Lower lobe of right lung (tissue), 2 donors: ENCODE measurements around the gene SGPP2. TPM values are rescaled to one million over a fixed set of nuclear protein-coding genes. Genes with fewer than 3 reads are reported as not detected.

ENCODE experiments used
- ATAC-seq, 2 donors: fragments of 200-7000 bp; cut with Tn5 transposase; one replicate each; pipeline ENCODE4 v1.9.1; 2020 to 2022; ENCODE audit warnings: mild to moderate bottlenecking in 2 of 2, moderate library complexity in 2 of 2
- DNase-seq: peaks from one replicate; pipeline ENCODE4 v3.0.0-alpha.2; 2020
- H3K27ac ChIP-seq: fragments of 200-600 bp; one replicate; pipeline ENCODE4 v1.8.0; 2022
- H3K27me3 ChIP-seq: fragments of 200-600 bp; one replicate; pipeline ENCODE4 v1.8.0; 2022; ENCODE audit warnings: low read depth
- H3K36me3 ChIP-seq: fragments of 200-600 bp; one replicate; pipeline ENCODE4 v1.8.0; 2022; ENCODE audit warnings: mild to moderate bottlenecking
- H3K4me1 ChIP-seq: fragments of 200-600 bp; one replicate; pipeline ENCODE4 v1.8.0; 2022
- H3K4me3 ChIP-seq: fragments of 200-600 bp; one replicate; pipeline ENCODE4 v1.8.0; 2022; ENCODE audit warnings: mild to moderate bottlenecking
- H3K9me3 ChIP-seq: fragments of 200-600 bp; one replicate; pipeline ENCODE4 v1.8.0; 2022
- intact Hi-C: fragments of 100-400 bp; cut with DNase I; formaldehyde crosslinking; loops from one replicate; pipeline ENCODE4 v1.11.0; 2022
- total RNA-seq: library from RNA; stranded (reverse); fragmentation: NEBNext Ultra II Directional; extraction: Animal tissue kit (Norgen Biotek cat#: 25700); gene quantifications from one replicate; pipeline ENCODE4 v1.2.1, GENCODE V29; 2021
- TF ChIP-seq, protein P1 (sequence below): fragments of 200-600 bp; IDR thresholded peaks from one replicate; pipeline ENCODE4 v1.8.0; 2022; ENCODE audit warnings: antibody characterized with exemption, mild to moderate bottlenecking
- donor health status: DM: no; HTN: yes; CAD: no; lungs with severe emphysema.

The SGPP2 gene
- total RNA-seq, 1 donor from 2014 or later: 23.9 TPM

DNA sequence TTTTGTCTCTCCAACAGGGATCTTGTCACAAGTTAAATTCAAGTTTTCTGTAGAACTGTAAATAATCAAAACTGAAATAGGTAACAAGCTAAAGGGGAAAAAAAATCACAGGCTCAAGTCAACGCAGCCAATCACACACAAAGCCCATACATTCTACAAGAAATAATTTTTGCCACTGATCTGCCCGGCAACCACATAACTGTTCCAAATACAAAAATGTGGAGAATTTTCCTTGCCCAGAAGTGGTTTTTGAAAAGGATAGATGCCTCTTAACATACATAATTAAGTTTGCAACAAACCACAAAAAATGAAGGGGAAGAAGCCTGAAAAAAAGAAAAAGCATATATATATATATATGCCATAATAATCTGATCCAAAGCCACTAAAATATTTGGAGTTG lies 171.2 kb downstream of the SGPP2 start:
- TF ChIP-seq, protein P1, sequence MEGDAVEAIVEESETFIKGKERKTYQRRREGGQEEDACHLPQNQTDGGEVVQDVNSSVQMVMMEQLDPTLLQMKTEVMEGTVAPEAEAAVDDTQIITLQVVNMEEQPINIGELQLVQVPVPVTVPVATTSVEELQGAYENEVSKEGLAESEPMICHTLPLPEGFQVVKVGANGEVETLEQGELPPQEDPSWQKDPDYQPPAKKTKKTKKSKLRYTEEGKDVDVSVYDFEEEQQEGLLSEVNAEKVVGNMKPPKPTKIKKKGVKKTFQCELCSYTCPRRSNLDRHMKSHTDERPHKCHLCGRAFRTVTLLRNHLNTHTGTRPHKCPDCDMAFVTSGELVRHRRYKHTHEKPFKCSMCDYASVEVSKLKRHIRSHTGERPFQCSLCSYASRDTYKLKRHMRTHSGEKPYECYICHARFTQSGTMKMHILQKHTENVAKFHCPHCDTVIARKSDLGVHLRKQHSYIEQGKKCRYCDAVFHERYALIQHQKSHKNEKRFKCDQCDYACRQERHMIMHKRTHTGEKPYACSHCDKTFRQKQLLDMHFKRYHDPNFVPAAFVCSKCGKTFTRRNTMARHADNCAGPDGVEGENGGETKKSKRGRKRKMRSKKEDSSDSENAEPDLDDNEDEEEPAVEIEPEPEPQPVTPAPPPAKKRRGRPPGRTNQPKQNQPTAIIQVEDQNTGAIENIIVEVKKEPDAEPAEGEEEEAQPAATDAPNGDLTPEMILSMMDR: no peak
- no peak for DNase-seq
- peaks cover 54% of the 10 kb centered on the region for H3K36me3 ChIP-seq
- no peak for ATAC-seq
- no peak overlapping the region for H3K27ac ChIP-seq
- H3K27me3 ChIP-seq: no peaks in the 10 kb centered on the region
- intact Hi-C loops: no loop called here
- H3K4me3 ChIP-seq: no peak overlapping the region
- H3K9me3 ChIP-seq: no peaks in the 10 kb centered on the region
- H3K4me1 ChIP-seq: no peaks in the 10 kb centered on the region

DNA sequence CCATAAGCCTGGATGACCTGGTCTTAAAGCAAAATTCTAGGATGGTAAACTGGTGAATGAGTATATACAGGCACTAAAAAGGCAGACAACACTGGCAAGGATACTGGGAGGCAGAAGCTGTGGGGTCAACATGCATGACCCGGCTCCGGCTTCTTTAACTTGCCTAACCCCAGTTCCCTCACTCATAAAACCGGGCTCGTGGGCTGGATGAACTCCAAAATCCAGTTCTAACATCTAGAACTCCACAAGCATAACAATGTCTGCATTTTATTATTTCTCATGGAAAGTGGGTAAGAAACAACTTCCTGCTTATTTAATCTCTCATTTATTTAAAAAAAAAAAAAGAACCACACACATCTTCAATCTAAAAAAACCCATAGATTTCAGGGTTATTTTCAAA lies 174.3 kb downstream of the SGPP2 start:
- intact Hi-C loops: no loop called here
- Histone ChIP-seq H3K4me3 (no peak overlapping the region), H3K9me3 (no peaks in the 10 kb centered on the region), H3K27ac (no peak overlapping the region), H3K36me3 (peaks cover 46% of the 10 kb centered on the region), H3K27me3 (no peaks in the 10 kb centered on the region), H3K4me1 (no peaks in the 10 kb centered on the region)
- DNase-seq: no peak
- TF ChIP-seq, protein P1: no peak
- ATAC-seq: no peak

DNA sequence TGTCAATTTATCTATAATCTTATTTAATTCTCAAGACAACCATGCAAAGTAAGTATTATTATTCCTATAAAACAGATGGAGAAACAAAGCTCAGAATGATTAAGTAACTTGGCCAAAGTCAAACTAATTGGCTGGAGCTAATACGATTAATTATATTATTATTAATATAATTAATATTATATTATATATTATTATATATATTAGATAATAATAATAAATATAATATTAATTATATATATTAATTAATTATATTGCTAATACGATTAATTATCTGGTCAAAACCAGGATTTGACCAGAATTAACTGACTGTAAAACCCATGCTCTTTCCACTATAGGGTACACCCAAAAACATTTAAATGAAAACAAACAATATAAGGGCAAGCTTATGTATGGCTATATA lies 179.2 kb downstream of the SGPP2 start:
- no peak overlapping the region for H3K27ac ChIP-seq
- H3K9me3 ChIP-seq: no peaks in the 10 kb centered on the region
- intact Hi-C loops: no loop called here
- ATAC-seq: no peak
- H3K27me3 ChIP-seq: no peaks in the 10 kb centered on the region
- no peak for DNase-seq
- no peaks in the 10 kb centered on the region for H3K4me1 ChIP-seq
- H3K36me3 ChIP-seq: peaks cover 42% of the 10 kb centered on the region
- no peak overlapping the region for H3K4me3 ChIP-seq
- TF ChIP-seq, protein P1: no peak

DNA sequence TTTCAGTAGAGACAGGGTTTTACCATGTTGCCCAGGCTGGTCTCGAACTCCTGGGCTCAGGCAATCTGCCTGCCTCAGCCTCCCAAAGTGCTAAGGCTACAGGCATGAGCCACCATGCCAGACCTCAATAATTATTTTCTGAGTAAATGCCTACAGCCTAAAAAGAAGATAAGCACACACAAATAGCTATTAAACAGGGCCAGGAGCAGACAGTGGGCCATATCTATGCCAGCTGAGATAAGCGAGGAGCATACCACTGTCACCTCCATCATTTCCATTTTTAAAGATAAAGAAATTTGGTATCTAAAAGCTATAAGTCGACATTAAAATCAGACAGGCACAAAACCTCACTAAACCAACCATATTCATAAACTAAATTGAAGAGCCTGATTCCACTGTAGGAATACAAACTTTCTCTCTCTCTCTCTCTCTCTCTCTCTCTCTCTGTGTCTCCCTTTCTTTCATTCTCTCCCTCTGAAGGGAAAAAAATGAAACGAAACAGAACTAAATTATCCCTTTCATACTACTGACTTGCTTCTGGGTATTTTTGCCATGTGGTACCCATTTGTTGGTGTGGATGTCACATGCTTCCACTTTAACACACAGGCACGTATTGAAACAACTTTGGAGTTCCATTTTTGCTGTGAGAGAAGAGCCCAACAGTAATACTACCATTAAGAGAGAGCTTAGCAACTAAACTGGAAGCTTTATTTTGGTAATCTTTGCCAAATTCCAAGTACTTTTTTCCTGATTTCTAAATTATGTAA lies 180.6 kb downstream of the SGPP2 start:
- DNase-seq (no peak), ATAC-seq (no peak)
- no peaks in the 10 kb centered on the region for H3K27me3 ChIP-seq
- no peaks in the 10 kb centered on the region for H3K4me1 ChIP-seq
- intact Hi-C loops: no loop called here
- no peaks in the 10 kb centered on the region for H3K9me3 ChIP-seq
- H3K27ac ChIP-seq: no peak overlapping the region
- H3K4me3 ChIP-seq: no peak overlapping the region
- TF ChIP-seq, protein P1: no peak
- peaks cover 29% of the 10 kb centered on the region for H3K36me3 ChIP-seq

DNA sequence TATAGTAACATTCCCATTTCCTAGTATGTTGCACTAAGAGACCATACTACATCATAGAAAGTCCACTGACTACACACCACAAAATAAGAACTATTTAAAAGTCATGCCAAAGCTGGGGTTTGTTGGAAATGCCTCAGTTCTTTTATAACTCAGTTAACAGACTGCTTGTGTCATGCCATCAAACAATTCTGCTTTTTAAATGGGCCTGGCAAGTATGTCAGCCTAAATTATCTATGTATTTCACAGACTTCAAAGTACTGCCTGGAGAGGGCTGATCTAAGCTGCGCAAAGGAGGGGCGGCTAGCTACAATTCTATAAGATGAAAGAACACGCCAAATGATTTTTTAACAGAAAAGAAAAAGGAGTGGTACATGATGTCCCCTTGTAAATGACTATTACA lies 182.0 kb downstream of the SGPP2 start:
- intact Hi-C loops: no loop called here
- Histone ChIP-seq H3K36me3 (peaks cover 27% of the 10 kb centered on the region), H3K27me3 (no peaks in the 10 kb centered on the region), H3K27ac (no peak overlapping the region), H3K4me1 (no peaks in the 10 kb centered on the region), H3K4me3 (no peak overlapping the region), H3K9me3 (no peaks in the 10 kb centered on the region)
- TF ChIP-seq, protein P1: no peak
- no peak for DNase-seq
- ATAC-seq: no peak
